Thoracic aorta (tissue), 2 donors: ENCODE data around the gene FAM53B. TPM values are rescaled to one million over a fixed set of nuclear protein-coding genes. Genes with fewer than 3 reads are reported as not detected.

ENCODE experiments used
- ATAC-seq: fragments of 150-250 bp; one replicate; pipeline ENCODE4 v1.8.0; 2017; ENCODE audit warnings: low read depth; ENCODE audit not compliant: insufficient number of reproducible peaks, low FRiP score
- DNase-seq: peaks from one replicate; pipeline ENCODE4 v3.0.0-alpha.2; 2020; ENCODE audit warnings: low spot score
- H3K27ac ChIP-seq, 2 donors: fragments of 200-600 bp; sonication (generic); 1 replicate in 1 of 2; 2 replicates in 1 of 2; pipeline ENCODE4 v1.5.1; 2016; ENCODE audit warnings: mild to moderate bottlenecking in 2 of 2, moderate library complexity in 2 of 2
- H3K27me3 ChIP-seq: fragments of 200-600 bp; sonication (generic); replicated peaks from 2 replicates; pipeline ENCODE4 v1.6.0; 2016; ENCODE audit warnings: mild to moderate bottlenecking; ENCODE audit not compliant: insufficient read depth
- H3K36me3 ChIP-seq: fragments of 200-600 bp; sonication (generic); one replicate; pipeline ENCODE4 v1.5.1; 2016
- H3K4me1 ChIP-seq, 2 donors: fragments of 200-600 bp; sonication (generic); 1 replicate in 1 of 2; 2 replicates in 1 of 2; pipeline versions ENCODE4 v1.5.1 to v1.6.0; 2016; ENCODE audit warnings: low read depth in 2 of 2, mild to moderate bottlenecking in 1 of 2; ENCODE audit not compliant: control insufficient read depth in 1 of 2
- H3K4me3 ChIP-seq: fragments of 200-600 bp; sonication (generic); 2 replicates; pipeline ENCODE4 v1.5.1; 2016; ENCODE audit warnings: mild to moderate bottlenecking
- H3K9me3 ChIP-seq: fragments of 200-600 bp; sonication (generic); 2 replicates; pipeline ENCODE4 v1.5.1; 2016
- total RNA-seq, 2 donors: library from RNA; depleted of rRNA; stranded (reverse); fragments of >200 nt; gene quantifications; one replicate each; pipeline versions ENCODE4 v1.1.0 to v1.2.3, GENCODE V29; 2016
- TF ChIP-seq, protein P1 (sequence below): fragments of 200-600 bp; sonication (generic); IDR thresholded peaks from one replicate; pipeline ENCODE4 v1.5.1; 2019; ENCODE audit warnings: antibody characterized with exemption

The FAM53B gene
- total RNA-seq, 2 donors from 2014 or later: 26.6 to 49.5 TPM

GRCh38 chr10:124713679-124714255 is 30.4 kb downstream of the FAM53B start:
- TF ChIP-seq, protein P1, sequence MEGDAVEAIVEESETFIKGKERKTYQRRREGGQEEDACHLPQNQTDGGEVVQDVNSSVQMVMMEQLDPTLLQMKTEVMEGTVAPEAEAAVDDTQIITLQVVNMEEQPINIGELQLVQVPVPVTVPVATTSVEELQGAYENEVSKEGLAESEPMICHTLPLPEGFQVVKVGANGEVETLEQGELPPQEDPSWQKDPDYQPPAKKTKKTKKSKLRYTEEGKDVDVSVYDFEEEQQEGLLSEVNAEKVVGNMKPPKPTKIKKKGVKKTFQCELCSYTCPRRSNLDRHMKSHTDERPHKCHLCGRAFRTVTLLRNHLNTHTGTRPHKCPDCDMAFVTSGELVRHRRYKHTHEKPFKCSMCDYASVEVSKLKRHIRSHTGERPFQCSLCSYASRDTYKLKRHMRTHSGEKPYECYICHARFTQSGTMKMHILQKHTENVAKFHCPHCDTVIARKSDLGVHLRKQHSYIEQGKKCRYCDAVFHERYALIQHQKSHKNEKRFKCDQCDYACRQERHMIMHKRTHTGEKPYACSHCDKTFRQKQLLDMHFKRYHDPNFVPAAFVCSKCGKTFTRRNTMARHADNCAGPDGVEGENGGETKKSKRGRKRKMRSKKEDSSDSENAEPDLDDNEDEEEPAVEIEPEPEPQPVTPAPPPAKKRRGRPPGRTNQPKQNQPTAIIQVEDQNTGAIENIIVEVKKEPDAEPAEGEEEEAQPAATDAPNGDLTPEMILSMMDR: no peak
- Histone ChIP-seq H3K4me3 (no peak overlapping the region), H3K27ac (no peak overlapping the region), H3K4me1 (peaks cover 18 to 33% of the 10 kb centered on the region in 2 donors), H3K27me3 (no peaks in the 10 kb centered on the region), H3K36me3 (no peaks in the 10 kb centered on the region), H3K9me3 (no peaks in the 10 kb centered on the region)
- DNase-seq: no peak
- no peak for ATAC-seq

DNA sequence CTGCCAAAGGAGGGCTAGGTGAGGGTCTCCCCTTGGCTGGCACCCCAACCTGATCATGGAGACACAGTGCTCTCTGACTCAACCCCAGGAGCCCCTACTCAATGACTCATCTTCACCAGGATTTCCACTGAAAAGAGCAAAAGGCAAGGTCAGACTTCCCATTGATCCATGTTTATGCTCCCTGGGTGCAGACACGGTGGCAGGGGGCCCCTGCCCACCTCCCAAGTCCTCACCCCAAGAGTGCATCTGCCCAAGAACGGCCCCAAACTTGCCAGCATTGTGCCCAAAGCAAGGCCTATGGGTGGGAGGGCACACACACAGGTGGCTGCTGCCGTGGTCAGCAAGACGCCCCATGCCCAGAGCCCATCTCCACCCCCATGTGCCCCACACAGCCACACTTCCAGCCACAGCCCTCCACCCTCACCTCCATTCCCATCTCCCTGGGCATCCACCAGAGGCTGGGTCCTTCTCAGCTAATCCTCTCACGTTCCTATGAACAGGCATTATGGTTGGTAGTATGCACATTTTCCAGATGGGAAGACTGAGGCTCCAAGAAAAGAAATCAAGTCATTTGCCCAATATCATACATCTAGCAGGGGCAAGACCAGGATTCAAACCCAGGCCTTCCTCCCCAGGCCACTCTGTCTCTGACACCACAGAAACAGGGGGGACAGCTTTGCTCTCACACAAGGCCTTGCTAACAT is 31.3 kb downstream of the FAM53B start:
- H3K4me1 ChIP-seq: peaks cover 17 to 37% of the 10 kb centered on the region in 2 donors
- ATAC-seq (no peak), DNase-seq (no peak)
- no peak overlapping the region for H3K27ac ChIP-seq
- H3K27me3 ChIP-seq: no peaks in the 10 kb centered on the region
- TF ChIP-seq, protein P1: no peak
- no peaks in the 10 kb centered on the region for H3K36me3 ChIP-seq
- no peak overlapping the region for H3K4me3 ChIP-seq
- H3K9me3 ChIP-seq: no peaks in the 10 kb centered on the region

- no peak overlapping the region for H3K4me3 ChIP-seq
- TF ChIP-seq, protein P1: no peak
- no peaks in the 10 kb centered on the region for H3K36me3 ChIP-seq
- no peak for DNase-seq
- H3K9me3 ChIP-seq: no peaks in the 10 kb centered on the region
- H3K27ac ChIP-seq: no peak overlapping the region
- H3K4me1 ChIP-seq: peaks cover 14 to 44% of the 10 kb centered on the region in 2 donors
- ATAC-seq: no peak
- no peaks in the 10 kb centered on the region for H3K27me3 ChIP-seq
Observed at GRCh38 chr10:124711145-124711544, 33.0 kb downstream of the FAM53B start.

- Histone ChIP-seq H3K27me3 (no peaks in the 10 kb centered on the region), H3K36me3 (no peaks in the 10 kb centered on the region), H3K4me1 (peaks cover 14 to 40% of the 10 kb centered on the region in 2 donors), H3K4me3 (no peak overlapping the region), H3K9me3 (no peaks in the 10 kb centered on the region), H3K27ac (no peak overlapping the region)
- ATAC-seq (no peak), DNase-seq (no peak)
- TF ChIP-seq, protein P1: no peak
Observed at GRCh38 chr10:124710266-124710881, 33.8 kb downstream of the FAM53B start.

- no peaks in the 10 kb centered on the region for H3K27me3 ChIP-seq
- no peak for DNase-seq
Observed at GRCh38 chr10:124709861-124710260, 34.3 kb downstream of the FAM53B start.

More at GRCh38 chr10:124709861-124710260, 34.3 kb downstream of the FAM53B start:
- no peaks in the 10 kb centered on the region for H3K36me3 ChIP-seq
- H3K27ac ChIP-seq: no peak overlapping the region
- ATAC-seq: no peak
- TF ChIP-seq, protein P1: no peak
- H3K9me3 ChIP-seq: no peaks in the 10 kb centered on the region
- no peak overlapping the region for H3K4me3 ChIP-seq
- peaks cover 14 to 40% of the 10 kb centered on the region in 2 donors for H3K4me1 ChIP-seq
